ENCODE results near the gene ADAM8. TPM values are rescaled to one million over a fixed set of nuclear protein-coding genes. Genes with fewer than 3 reads are reported as not detected.
"Not testable (repeated sequence)": the region's sequence is repeated elsewhere in the genome, so short reads cannot be mapped to it uniquely, and the experiment has no call there.

ADAM8 gene
- total RNA-seq, 2 donors from 2014 or later = 7.0 to 9.0 TPM

DNA sequence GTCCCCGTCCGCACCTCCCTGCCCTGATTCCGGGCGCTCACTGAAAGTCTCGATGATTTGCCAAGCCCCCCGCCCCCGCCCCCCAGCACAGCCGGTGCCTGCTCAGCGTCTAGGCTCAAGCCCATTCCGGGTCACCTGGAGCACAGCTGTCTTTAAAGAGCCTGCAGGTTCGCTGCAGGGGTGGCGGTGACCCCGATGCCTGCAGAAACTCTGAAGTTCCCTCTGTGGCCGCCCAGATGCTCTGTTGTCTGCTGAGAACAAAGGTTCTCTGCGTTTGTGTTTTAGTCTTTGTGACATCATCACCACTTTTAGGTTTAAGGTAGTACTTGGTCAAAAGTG is 38.2 kb downstream of the ADAM8 start:
- DNase-seq (ENCODE audit: low spot score) = no peak
- intact Hi-C loops (cut with DNase I) = no loop called here

- no peak for DNase-seq (ENCODE audit: low spot score)
- intact Hi-C loops (cut with DNase I) = no loop called here
Observed at GRCh38 chr10:133237588-133238465, 38.8 kb downstream of the ADAM8 start, which contains the start of gene VENTX. Gene VENTX (plus strand): TSS chr10:133237855. CDS start chr10:133237915, 60 bp downstream.

- intact Hi-C loops (cut with DNase I) = no loop called here
- DNase-seq (ENCODE audit: low spot score) = no peak
Observed at GRCh38 chr10:133237241-133237587, 39.5 kb downstream of the ADAM8 start.

DNA sequence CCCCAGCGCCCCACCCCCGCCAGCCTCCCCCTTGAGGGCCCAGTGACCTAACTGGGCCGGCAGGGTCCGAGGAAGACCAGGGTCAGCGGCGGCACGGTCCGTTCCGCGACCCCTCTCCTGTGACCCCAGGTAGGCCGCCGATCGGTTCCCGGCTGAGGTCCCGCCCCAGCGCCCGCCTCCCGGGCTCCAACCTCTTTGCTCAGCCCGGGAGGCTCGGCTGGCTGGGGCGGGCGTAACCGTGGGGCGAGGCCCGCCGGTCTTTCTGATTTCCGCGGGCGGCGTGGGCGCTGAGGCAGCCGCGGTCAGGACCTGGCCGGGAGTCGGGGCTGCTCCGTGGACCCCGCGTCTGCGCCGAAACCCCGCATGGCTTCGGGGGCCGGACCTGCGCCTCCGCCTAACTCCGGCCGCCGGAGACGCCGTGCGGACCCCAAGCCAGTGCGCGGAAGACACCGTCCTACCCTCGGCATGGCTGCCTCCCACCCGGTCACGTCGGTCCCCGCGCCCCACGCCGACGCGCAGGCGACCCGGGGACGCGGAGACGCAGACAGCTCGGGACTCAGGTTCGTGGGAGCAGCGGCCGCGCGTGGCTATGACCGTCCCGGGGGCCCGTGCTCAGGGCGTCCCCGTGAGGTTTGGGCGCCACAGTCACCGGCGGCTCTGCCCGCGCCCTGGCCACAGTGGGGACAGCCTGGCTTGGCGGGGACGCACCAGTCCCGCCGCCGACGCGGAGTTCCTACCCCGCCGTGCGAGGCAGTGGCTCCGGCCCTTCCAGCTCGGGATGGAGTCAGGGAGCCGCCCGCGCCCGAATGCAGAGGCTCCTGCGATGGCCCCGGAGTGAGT is 40.0 kb downstream of the ADAM8 start:
- DNase-seq (ENCODE audit: low spot score) = no peak
- intact Hi-C loops (cut with DNase I) = no loop called here

GRCh38 chr10:133235932-133236331 is 40.7 kb downstream of the ADAM8 start:
- intact Hi-C loops (cut with DNase I) = no loop called here

DNA sequence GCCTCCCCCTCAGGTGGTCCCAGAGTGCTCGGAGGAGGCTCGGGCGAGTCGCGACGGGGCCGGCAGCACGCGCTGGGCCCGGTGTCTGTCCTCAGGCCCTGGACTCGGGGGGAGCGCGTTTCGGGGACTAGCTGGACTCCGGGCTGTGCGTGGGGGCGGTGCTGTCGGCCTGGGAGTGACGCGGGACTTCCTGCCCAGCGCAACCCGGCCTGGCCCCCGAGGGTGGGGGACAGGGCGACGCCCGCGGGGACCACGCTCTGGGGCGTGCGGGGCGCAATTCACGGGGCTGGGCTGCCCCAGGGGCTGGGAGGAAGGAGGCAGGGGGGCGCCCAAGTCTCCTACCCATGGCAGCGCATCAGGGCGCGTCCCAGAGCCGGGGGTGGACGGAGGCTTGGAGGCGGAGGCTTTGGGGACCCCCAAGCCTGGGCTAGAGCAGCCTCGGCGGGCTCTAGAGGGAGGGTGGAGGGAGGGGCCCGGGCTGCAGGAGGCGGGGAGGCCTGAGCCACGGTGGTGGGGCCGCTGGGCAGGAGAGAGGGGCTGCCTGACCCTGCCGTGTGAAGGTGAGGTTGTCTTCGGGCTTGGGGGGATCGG is 41.3 kb downstream of the ADAM8 start:
- no peak for DNase-seq (ENCODE audit: low spot score)

More at GRCh38 chr10:133235932-133236331, 40.7 kb downstream of the ADAM8 start:
- no peak for DNase-seq (ENCODE audit: low spot score)

DNA sequence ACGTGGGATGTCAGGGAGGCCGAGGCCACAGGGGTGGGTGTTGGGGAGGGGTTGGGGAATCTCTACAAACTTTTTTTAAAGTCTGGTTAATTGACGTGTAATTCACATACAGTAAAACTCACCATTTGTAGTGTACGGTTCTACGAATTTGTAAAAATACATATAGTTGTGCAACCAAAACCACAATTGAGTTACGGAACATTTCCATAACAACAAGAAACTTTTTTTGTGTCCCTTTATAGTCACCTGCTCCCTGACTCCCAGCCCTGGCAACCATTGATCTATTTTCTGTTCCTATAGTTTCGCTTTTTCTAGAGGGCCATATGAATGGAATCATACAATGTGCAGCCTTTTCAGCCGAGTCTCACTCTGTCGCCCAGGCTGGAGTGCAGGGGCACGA is 41.9 kb downstream of the ADAM8 start:
- intact Hi-C loops (cut with DNase I); DNase-seq (ENCODE audit: low spot score): not testable (repeated sequence)

More for the DNA sequence above, 41.3 kb downstream of the ADAM8 start:
- intact Hi-C loops (cut with DNase I) = no loop called here

DNA sequence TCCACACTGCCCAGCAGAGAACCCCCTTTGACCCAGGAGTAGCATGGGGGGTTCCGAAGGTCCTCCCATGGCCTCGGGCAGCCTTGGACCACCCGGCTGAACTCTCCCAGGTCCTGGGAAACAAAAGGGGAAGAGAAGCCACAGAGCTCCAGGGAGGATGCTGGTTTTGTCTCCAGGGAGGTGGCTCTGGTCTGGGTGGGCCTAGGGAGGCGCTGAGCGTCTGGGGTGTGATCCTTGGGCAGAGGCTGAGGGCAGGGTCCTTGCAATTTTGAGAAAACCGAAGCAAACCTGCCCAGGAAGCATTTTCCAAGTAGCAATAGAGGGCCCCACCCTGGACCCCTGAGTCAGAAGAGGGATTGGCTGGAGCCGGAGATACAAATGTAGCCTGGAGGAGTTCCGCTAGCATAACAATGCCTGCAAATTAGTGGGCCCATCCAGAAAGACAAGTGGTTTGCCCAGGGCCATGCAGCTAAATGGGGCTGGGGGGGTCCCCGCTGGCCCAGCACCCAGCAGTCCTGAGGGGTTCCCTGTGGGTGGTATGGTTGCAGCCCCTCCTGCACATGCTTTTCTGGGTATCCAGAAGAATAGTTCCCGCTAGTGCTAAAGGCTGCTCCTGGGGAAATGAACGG is 44.6 kb downstream of the ADAM8 start:
- no peak for DNase-seq (ENCODE audit: low spot score)

DNA sequence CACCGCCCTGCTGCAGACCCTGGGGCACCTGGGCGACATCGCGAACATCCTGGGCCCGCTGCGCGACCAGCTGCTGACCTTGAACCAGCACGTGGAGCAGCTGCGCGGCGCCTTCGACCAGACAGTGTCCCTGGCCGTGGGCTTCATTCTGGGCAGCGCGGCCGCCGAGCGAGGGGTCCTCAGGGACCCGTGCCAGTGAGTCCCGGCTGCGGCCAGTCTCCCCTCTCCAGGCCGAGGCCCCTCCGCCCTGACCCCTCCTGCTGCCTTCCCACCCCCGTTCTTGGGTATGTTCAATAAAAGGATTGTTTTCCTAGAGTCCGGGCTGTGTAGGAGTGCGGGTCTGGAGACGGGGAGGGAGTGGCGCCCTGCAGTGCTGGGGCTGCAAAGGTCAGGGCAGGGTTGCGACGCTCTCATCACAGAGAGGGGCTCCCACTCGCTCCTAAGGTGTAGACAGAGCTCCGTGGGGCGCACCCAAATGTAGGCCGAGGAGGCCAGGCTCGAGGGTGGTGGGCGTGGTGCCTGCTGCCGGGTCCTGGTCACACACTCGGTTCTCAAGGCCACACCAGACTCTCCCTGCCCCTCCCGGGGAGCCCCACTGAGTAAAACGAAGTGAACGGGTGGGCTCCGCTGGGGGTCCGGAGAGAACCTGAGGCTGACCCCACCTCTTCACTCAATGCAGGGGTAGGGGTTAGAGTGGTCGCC is 45.3 kb downstream of the ADAM8 start:
- DNase-seq (ENCODE audit: low spot score) = no peak
- intact Hi-C loops (cut with DNase I) = no loop called here

More for the DNA sequence above, 44.6 kb downstream of the ADAM8 start:
- intact Hi-C loops (cut with DNase I) = no loop called here

- DNase-seq (ENCODE audit: low spot score) = no peak
- intact Hi-C loops (cut with DNase I) = no loop called here
Observed at GRCh38 chr10:133230387-133231195, 46.1 kb downstream of the ADAM8 start.

DNA sequence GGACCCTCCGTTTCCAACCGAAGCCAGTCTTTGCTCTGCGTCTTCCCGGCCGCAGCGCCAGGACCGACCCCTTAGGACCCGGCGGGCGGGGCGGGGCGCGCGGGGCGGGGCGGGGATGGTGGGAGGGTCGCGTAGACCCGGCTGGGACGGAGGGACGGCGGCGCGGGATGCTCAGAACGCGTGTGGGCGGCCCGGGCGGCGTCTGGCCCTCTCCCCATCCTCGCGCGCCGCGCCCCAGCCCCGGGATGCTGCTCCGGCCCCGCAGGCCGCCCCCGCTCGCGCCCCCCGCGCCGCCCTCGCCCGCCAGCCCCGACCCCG is 46.7 kb downstream of the ADAM8 start, which contains the start of gene UTF1:
TSS of gene UTF1 (plus strand) at position 174 of the 318 bp plus-strand sequence. CDS start at position 246, 72 bp downstream.
- DNase-seq (ENCODE audit: low spot score) = no peak
- intact Hi-C loops (cut with DNase I) = no loop called here

- no peak for DNase-seq (ENCODE audit: low spot score)
- intact Hi-C loops (cut with DNase I) = no loop called here
Observed at GRCh38 chr10:133229265-133230043, 47.2 kb downstream of the ADAM8 start.

DNA sequence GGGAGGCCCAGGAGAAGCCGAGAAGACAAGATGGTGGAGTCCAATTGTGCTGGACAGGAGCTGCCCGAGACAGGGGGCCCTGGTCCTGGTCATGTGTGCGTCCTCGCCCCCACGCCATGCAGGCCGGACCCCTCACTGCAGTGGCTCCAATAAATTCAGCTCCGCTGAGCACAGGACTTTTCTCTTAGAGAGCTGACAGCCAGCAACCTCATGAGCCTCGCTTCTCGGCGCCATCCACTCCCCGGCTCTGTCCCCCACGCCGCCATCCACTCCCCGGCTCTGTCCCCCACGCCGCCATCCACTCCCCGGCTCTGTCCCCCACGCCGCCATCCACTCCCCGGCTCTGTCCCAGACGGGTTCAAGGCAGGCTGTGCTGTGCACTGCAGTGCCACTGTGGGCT is 49.4 kb downstream of the ADAM8 start:
- intact Hi-C loops (cut with DNase I) = no loop called here
- no peak for DNase-seq (ENCODE audit: low spot score)

DNA sequence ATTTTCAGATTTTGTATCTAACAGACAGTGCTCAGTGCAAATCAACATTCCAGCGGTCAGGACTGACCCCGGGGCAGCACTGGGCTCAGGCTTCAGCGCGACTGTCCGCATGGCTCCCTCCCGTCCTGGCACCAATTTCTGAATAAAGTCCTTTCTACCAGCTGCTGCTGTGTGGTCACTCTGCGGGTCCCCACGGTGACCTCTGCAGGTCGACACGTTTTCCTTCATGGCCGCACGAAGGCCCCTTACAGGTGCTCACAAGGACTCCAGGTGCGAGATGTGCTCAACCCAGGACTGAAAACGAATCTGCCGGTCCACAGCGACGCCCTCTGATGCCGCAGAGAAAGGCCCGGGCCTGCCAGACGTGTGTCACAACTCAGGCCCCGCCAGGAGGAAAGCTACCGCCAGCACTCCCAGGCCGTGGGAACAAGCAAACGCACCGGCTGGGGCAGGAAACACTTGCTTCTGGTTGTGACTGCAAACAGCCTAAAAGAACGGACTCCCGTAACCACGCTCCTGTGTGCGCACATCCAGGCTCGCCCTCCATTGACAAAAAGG is 50.3 kb downstream of the ADAM8 start:
- DNase-seq (ENCODE audit: low spot score) = no peak
- intact Hi-C loops (cut with DNase I) = no loop called here

- intact Hi-C loops (cut with DNase I) = no loop called here
- DNase-seq (ENCODE audit: low spot score) = no peak
Observed at GRCh38 chr10:133225707-133226191, 50.9 kb downstream of the ADAM8 start.

GRCh38 chr10:133224756-133225372 is 51.8 kb downstream of the ADAM8 start:
- intact Hi-C loops (cut with DNase I) = no loop called here
- DNase-seq (ENCODE audit: low spot score) = no peak

- DNase-seq (ENCODE audit: low spot score) = no peak
- intact Hi-C loops (cut with DNase I) = no loop called here
Observed at GRCh38 chr10:133224076-133224475, 52.6 kb downstream of the ADAM8 start.

Measured in posterior vena cava (tissue), 2 donors.